ENCODE results near the gene GLI3.

Gene GLI3

GRCh38 chr7:41927380-41927779 lies 309.6 kb downstream of the GLI3 start:
- TF ChIP-seq, protein P1, sequence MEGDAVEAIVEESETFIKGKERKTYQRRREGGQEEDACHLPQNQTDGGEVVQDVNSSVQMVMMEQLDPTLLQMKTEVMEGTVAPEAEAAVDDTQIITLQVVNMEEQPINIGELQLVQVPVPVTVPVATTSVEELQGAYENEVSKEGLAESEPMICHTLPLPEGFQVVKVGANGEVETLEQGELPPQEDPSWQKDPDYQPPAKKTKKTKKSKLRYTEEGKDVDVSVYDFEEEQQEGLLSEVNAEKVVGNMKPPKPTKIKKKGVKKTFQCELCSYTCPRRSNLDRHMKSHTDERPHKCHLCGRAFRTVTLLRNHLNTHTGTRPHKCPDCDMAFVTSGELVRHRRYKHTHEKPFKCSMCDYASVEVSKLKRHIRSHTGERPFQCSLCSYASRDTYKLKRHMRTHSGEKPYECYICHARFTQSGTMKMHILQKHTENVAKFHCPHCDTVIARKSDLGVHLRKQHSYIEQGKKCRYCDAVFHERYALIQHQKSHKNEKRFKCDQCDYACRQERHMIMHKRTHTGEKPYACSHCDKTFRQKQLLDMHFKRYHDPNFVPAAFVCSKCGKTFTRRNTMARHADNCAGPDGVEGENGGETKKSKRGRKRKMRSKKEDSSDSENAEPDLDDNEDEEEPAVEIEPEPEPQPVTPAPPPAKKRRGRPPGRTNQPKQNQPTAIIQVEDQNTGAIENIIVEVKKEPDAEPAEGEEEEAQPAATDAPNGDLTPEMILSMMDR (IDR thresholded peaks at IDR 0.05): no peak
- DNase-seq (ENCODE audit: low spot score): no peak
- Histone ChIP-seq H3K4me3 (no peak overlapping the region), H3K27ac (no peak overlapping the region)

- TF ChIP-seq, protein P1 (IDR thresholded peaks at IDR 0.05): no peak
- Histone ChIP-seq H3K4me3 (no peak overlapping the region), H3K27ac (no peak overlapping the region)
- DNase-seq (ENCODE audit: low spot score): no peak
Measured at GRCh38 chr7:41925946-41926345, 311.1 kb downstream of the GLI3 start.

GRCh38 chr7:41924796-41925195 lies 312.2 kb downstream of the GLI3 start:
- Histone ChIP-seq H3K27ac (no peak overlapping the region), H3K4me3 (no peak overlapping the region)
- TF ChIP-seq, protein P1 (IDR thresholded peaks at IDR 0.05): no peak
- DNase-seq (ENCODE audit: low spot score): no peak

DNA sequence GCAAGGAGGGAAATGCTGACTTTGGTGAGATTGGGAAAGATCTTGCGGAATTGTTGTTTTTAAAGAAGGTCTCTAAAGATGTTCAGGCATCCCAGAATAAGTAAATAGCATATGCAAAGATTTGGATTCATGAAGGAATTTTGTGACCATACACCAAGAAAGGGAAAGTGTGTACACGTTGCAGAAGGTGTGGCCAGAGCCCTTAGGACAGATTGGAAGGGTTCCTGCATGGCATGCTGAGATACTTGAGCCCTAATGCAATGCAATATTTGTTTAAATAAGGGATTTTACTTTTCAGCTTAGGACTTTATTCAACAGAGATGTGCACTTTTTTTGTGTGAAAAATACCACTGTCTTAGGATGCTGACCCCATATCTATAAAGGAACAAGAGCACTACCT lies 314.6 kb downstream of the GLI3 start:
- Histone ChIP-seq H3K27ac (no peak overlapping the region), H3K4me3 (no peak overlapping the region)
- no peak for DNase-seq (ENCODE audit: low spot score)
- TF ChIP-seq, protein P1 (IDR thresholded peaks at IDR 0.05): no peak

GRCh38 chr7:41921453-41921981 lies 315.5 kb downstream of the GLI3 start:
- TF ChIP-seq, protein P1 (IDR thresholded peaks at IDR 0.05): no peak
- DNase-seq (ENCODE audit: low spot score): no peak
- Histone ChIP-seq H3K27ac (no peak overlapping the region), H3K4me3 (no peak overlapping the region)

GRCh38 chr7:41918597-41918996 lies 318.4 kb downstream of the GLI3 start:
- Histone ChIP-seq H3K4me3 (no peak overlapping the region), H3K27ac (no peak overlapping the region)
- TF ChIP-seq, protein P1 (IDR thresholded peaks at IDR 0.05): no peak
- no peak for DNase-seq (ENCODE audit: low spot score)

DNA sequence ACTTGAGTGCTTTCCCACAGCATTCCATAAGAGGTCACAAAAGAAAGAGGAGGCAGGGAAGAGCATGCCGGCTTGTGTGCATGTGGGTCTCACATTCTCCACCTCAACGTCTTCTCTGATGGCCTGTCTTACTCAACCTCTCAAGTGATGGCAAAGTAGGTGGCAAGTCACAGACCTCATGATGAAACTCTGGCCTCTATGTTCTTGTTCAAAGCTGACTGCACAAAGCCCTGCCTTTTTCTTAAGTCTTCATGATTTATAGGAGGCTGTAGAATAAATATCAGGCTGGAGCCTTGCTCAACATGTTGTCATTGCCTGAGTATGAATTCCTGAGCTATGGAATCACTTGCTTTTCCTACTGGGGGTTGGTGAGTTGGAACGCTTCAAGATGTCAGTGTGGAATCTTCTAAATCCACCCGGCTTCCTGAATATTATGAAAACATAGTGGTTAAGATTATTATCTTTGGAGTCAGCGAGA lies 320.5 kb downstream of the GLI3 start:
- DNase-seq (ENCODE audit: low spot score): no peak

More for the DNA sequence above, 320.5 kb downstream of the GLI3 start:
- H3K4me3 ChIP-seq: no peak overlapping the region
- TF ChIP-seq, protein P1 (IDR thresholded peaks at IDR 0.05): no peak
- peak overlapping the region; percentile 10 to 80 for H3K27ac ChIP-seq

Data from coronary artery (tissue), 2 donors.